Ovary (tissue), 9 donors: ENCODE results near the gene VMP1. TPM values are rescaled to one million over a fixed set of nuclear protein-coding genes. Genes with fewer than 3 reads are reported as not detected.

Experiments used
- DNase-seq, 5 donors: peaks; one replicate each; pipeline ENCODE4 v3.0.0-alpha.2; 2019 to 2020
- H3K27ac ChIP-seq, 2 donors: fragments of 200-600 bp; one replicate each; pipeline versions ENCODE4 v1.5.1 to v1.8.0; 2019 to 2022
- H3K27me3 ChIP-seq: fragments of 200-600 bp; one replicate; pipeline ENCODE4 v1.8.0; 2022
- H3K36me3 ChIP-seq: fragments of 200-600 bp; sonication (generic); one replicate; pipeline ENCODE4 v1.5.1; 2019
- H3K4me1 ChIP-seq: one replicate; pipeline ENCODE4 v1.8.1; 2013; ENCODE audit warnings: mild to moderate bottlenecking, moderate library complexity; ENCODE audit not compliant: insufficient read depth
- H3K4me3 ChIP-seq: fragments of 200-600 bp; sonication (generic); one replicate; pipeline ENCODE4 v1.5.1; 2017
- H3K9me3 ChIP-seq, 2 donors: fragments of 200-600 bp in 1 of 2; sonication (generic) in 1 of 2; one replicate each; pipeline versions ENCODE4 v1.5.1 to v1.8.1; 2013 to 2019; ENCODE audit warnings: mild to moderate bottlenecking in 1 of 2, moderate library complexity in 1 of 2
- CTCF ChIP-seq, 3 donors: fragments of 450-650 bp in 2 of 3; fragments of 200-600 bp in 1 of 3; IDR thresholded peaks; one replicate each; pipeline versions ENCODE4 v1.5.1 to v1.8.0; 2016 to 2022; ENCODE audit warnings: antibody characterized with exemption in 3 of 3, mild to moderate bottlenecking in 1 of 3
- EP300 ChIP-seq: sonication (generic); formaldehyde crosslinking; IDR thresholded peaks from one replicate; pipeline ENCODE4 v1.6.1; 2017; ENCODE audit warnings: antibody characterized with exemption
- POLR2A ChIP-seq: fragments of 450-650 bp; IDR thresholded peaks from one replicate; pipeline ENCODE4 v1.6.1; 2017; ENCODE audit warnings: antibody characterized with exemption, mild to moderate bottlenecking, moderate library complexity
- WGBS, 3 donors: extraction: QIAGEN DNeasy Blood & Tissue Kit in 1 of 3; methylation state at CpG; one replicate each; pipeline versions ENCODE4 v1.1.5 to v1.1.7; 2013 to 2017; 5-methylcytosine and 5-hydroxymethylcytosine counted together
- intact Hi-C, 4 donors: fragments of 100-400 bp; cut with DNase I; formaldehyde crosslinking; loops; one replicate each; pipeline versions ENCODE4 v1.11.0 to v1.15.1; 2022 to 2023
- polyA plus RNA-seq, 2 donors: library from polyadenylated mRNA; stranded (reverse); fragments of 200-250 nt in 1 of 2; fragments of 350-450 nt in 1 of 2; fragmentation: Illumina TruSeq in 1 of 2; extraction: RNeasy Lipid Tissue Mini Kit (QIAGEN cat#74804) in 1 of 2; gene quantifications; one replicate each; pipeline ENCODE4 v1.2.3, GENCODE V29; 2013 to 2014
- total RNA-seq, 7 donors: library from RNA; depleted of rRNA in 2 of 7; stranded (reverse); fragments of >200 nt in 2 of 7; fragmentation: NEBNext Ultra II Directional in 3 of 7; extraction: Animal tissue kit (Norgen Biotek cat#: 25700) in 3 of 7; gene quantifications; one replicate each; pipeline versions ENCODE4 v1.1.0 to v1.2.4, GENCODE V29; 2016 to 2023
- donor health status: DM: no; HTN: no; CAD: no; lungs with moderate emphysema.
- donor health status: DM: no; HTN: no; CAD: no.
- donor health status: Bipolar disorder and iron deficiency.
- donor health status: DM: yes; HTN: yes; CAD: no.
- donor health status: DM: no; HTN: no; CAD: no.
- donor health status: DM: yes; HTN: yes; CAD: no.

Gene VMP1
- total and polyA plus RNA-seq, 9 donors, result 63.5 to 667 (median 154) TPM

GRCh38 chr17:59762049-59762823 lies 54.8 kb downstream of the VMP1 start:
- no peak overlapping the region for H3K4me3 ChIP-seq
- intact Hi-C loops, result no loop called here

GRCh38 chr17:59762824-59763374 lies 55.4 kb downstream of the VMP1 start:
- intact Hi-C loops, result no loop called here
- H3K4me1 ChIP-seq, result no peaks in the 10 kb centered on the region
- H3K27ac ChIP-seq, result no peak overlapping the region
- DNase-seq, result no peak
- H3K36me3 ChIP-seq, result no peaks in the 10 kb centered on the region
- H3K27me3 ChIP-seq, result no peaks in the 10 kb centered on the region
- no peak for TF ChIP-seq EP300
- no peak for TF ChIP-seq CTCF (IDR thresholded peaks at IDR 0.05)
- TF ChIP-seq POLR2A, result no peak
- H3K4me3 ChIP-seq, result no peak overlapping the region
- no peaks in the 10 kb centered on the region for H3K9me3 ChIP-seq

More at GRCh38 chr17:59762049-59762823, 54.8 kb downstream of the VMP1 start:
- Histone ChIP-seq H3K36me3 (no peaks in the 10 kb centered on the region), H3K27me3 (no peaks in the 10 kb centered on the region), H3K9me3 (no peaks in the 10 kb centered on the region), H3K4me1 (no peaks in the 10 kb centered on the region), H3K27ac (no peak overlapping the region)
- 78 to 90% (median 85%) methylated on average over 4 of the region's 4 CpGs for WGBS, 3 donors
- TF ChIP-seq CTCF (IDR thresholded peaks at IDR 0.05) (no peak), POLR2A (no peak), EP300 (no peak)
- no peak for DNase-seq

- H3K36me3 ChIP-seq, result no peaks in the 10 kb centered on the region
- H3K4me1 ChIP-seq, result no peaks in the 10 kb centered on the region
- no peak for DNase-seq
- no peak overlapping the region for H3K27ac ChIP-seq
- H3K4me3 ChIP-seq, result no peak overlapping the region
- intact Hi-C loops, result no loop called here
- TF ChIP-seq POLR2A (no peak), EP300 (no peak), CTCF (IDR thresholded peaks at IDR 0.05) (no peak)
- H3K9me3 ChIP-seq, result no peaks in the 10 kb centered on the region
- WGBS, 3 donors, result 43 to 67% (median 62%) methylated on average over 1 of the region's 1 CpG
- H3K27me3 ChIP-seq, result no peaks in the 10 kb centered on the region
These were observed 56.4 kb downstream of the VMP1 start for GRCh38 chr17:59763861-59764260.

GRCh38 chr17:59764292-59764741 lies 56.9 kb downstream of the VMP1 start:
- DNase-seq, result no peak
- Histone ChIP-seq H3K4me1 (no peaks in the 10 kb centered on the region), H3K27ac (no peak overlapping the region), H3K4me3 (no peak overlapping the region), H3K36me3 (no peaks in the 10 kb centered on the region), H3K27me3 (no peaks in the 10 kb centered on the region), H3K9me3 (no peaks in the 10 kb centered on the region)
- intact Hi-C loops, result no loop called here
- TF ChIP-seq POLR2A, result no peak
- TF ChIP-seq EP300, result no peak
- no peak for TF ChIP-seq CTCF (IDR thresholded peaks at IDR 0.05)
- 91 to 93% (median 92%) methylated on average over 3 of the region's 3 CpGs for WGBS, 3 donors
